ENCODE data around the gene HABP2. TPM values are rescaled to one million over a fixed set of nuclear protein-coding genes. Genes with fewer than 3 reads are reported as not detected.

Gene HABP2
- polyA plus RNA-seq, 1 of the 3 experiments (the other 2 are of a cell fraction), result not detected

- WGBS (ENCODE audit: low lambda C conversion rate), result 74% methylated on average over 9 of the region's 9 CpGs
- DNase-seq, result no peak
- H3K9me2 ChIP-seq, result no peaks in the 10 kb centered on the region
- ChIA-PET CTCF (interaction anchor here (1.1 kb wide), 1 partner anchor 10 kb away, joined by 4 read pairs; no protein-coding TSS in a partner anchor), POLR2A (no interaction called here)
- no peaks in the 10 kb centered on the region for H3F3A ChIP-seq (replicated peaks; ENCODE audit: insufficient read depth)
- no peak overlapping the region for H3K4me3 ChIP-seq (ENCODE audit: low read depth in 2 of 2, low read length in 1 of 2)
- no peak overlapping the region for H3K27ac ChIP-seq (ENCODE audit: low read depth in 2 of 2, low read length in 1 of 2)
- no peaks in the 10 kb centered on the region for H3K79me2 ChIP-seq (ENCODE audit: insufficient read depth)
- no peaks in the 10 kb centered on the region for H3K9me3 ChIP-seq
- TF ChIP-seq SMC3 (IDR thresholded peaks at IDR 0.05; ENCODE audit: low read depth, low read length), result no peak
- no peak for TF ChIP-seq MAX (IDR thresholded peaks at IDR 0.05; ENCODE audit: low read depth)
- TF ChIP-seq MEF2A (IDR thresholded peaks at IDR 0.05; ENCODE audit: borderline replicate concordance, low read depth), result no peak
- no peak for TF ChIP-seq CHD2 (IDR thresholded peaks at IDR 0.05; ENCODE audit: low read length, partially characterized antibody)
- no peak for TF ChIP-seq FOXM1 (IDR thresholded peaks at IDR 0.05; ENCODE audit: low read depth)
- TF ChIP-seq USF1 (IDR thresholded peaks at IDR 0.05; ENCODE audit: borderline replicate concordance, low read depth), result no peak
- TF ChIP-seq PBX3 (IDR thresholded peaks at IDR 0.05), result no peak
- no peak for TF ChIP-seq SIN3A (IDR thresholded peaks at IDR 0.05; ENCODE audit: borderline replicate concordance, low read depth, low read length)
- H3K27me3 ChIP-seq (ENCODE audit: insufficient read depth), result no peaks in the 10 kb centered on the region; the same call in 1 of the 2 replicates
- no peaks in the 10 kb centered on the region for H3K36me3 ChIP-seq (replicated peaks in 1 of 2; ENCODE audit: control insufficient read depth in 1 of 2, insufficient read depth in 2 of 2, low read length in 1 of 2)
- no peak overlapping the region for H3K9ac ChIP-seq
- H2AFZ ChIP-seq (ENCODE audit: low read depth), result no peak overlapping the region
- H4K20me1 ChIP-seq (ENCODE audit: insufficient read depth), result no peaks in the 10 kb centered on the region
- no peak overlapping the region for H3K4me2 ChIP-seq
- no peaks in the 10 kb centered on the region; a peak in 1 of 4 replicates for H3K4me1 ChIP-seq (ENCODE audit: control insufficient read depth in 1 of 2, insufficient read depth in 2 of 2, low read depth in 1 of 2, low read length in 1 of 2)
Observed at GRCh38 chr10:113620936-113621335, 68.1 kb downstream of the HABP2 start.

GRCh38 chr10:113621799-113622198 is 68.9 kb downstream of the HABP2 start:
- no peaks in the 10 kb centered on the region for H3K79me2 ChIP-seq (ENCODE audit: insufficient read depth)
- H3K27me3 ChIP-seq (ENCODE audit: insufficient read depth), result no peaks in the 10 kb centered on the region; the same call in 1 of the 2 replicates
- CTCF ChIA-PET, result interaction anchor here (1.1 kb wide), 1 partner anchor 9 kb away, joined by 4 read pairs; no protein-coding TSS in a partner anchor
- no peaks in the 10 kb centered on the region for H3F3A ChIP-seq (replicated peaks; ENCODE audit: insufficient read depth)
- H2AFZ ChIP-seq (ENCODE audit: low read depth), result no peak overlapping the region
- H3K27ac ChIP-seq (ENCODE audit: low read depth in 2 of 2, low read length in 1 of 2), result no peak overlapping the region
- no peak overlapping the region for H3K4me2 ChIP-seq
- no peaks in the 10 kb centered on the region for H3K9me3 ChIP-seq
- H3K36me3 ChIP-seq (replicated peaks in 1 of 2; ENCODE audit: control insufficient read depth in 1 of 2, insufficient read depth in 2 of 2, low read length in 1 of 2), result no peaks in the 10 kb centered on the region
- no peaks in the 10 kb centered on the region; a peak in 1 of 4 replicates for H3K4me1 ChIP-seq (ENCODE audit: control insufficient read depth in 1 of 2, insufficient read depth in 2 of 2, low read depth in 1 of 2, low read length in 1 of 2)
- H3K9ac ChIP-seq, result no peak overlapping the region
- WGBS (ENCODE audit: low lambda C conversion rate), result 56% methylated on average over 7 of the region's 8 CpGs
- no peaks in the 10 kb centered on the region for H4K20me1 ChIP-seq (ENCODE audit: insufficient read depth)
- POLR2A ChIA-PET, result no interaction called here
- no peak overlapping the region for H3K4me3 ChIP-seq (ENCODE audit: low read depth in 2 of 2, low read length in 1 of 2)
- H3K9me2 ChIP-seq, result no peaks in the 10 kb centered on the region
- no peak for DNase-seq
- TF ChIP-seq IRF3 (IDR thresholded peaks at IDR 0.05; ENCODE audit: low read depth, low read length) (no peak), TCF12 (IDR thresholded peaks at IDR 0.05) (no peak), EP300 (IDR thresholded peaks at IDR 0.05; ENCODE audit: borderline replicate concordance in 1 of 2, low read depth in 1 of 2, low read length in 1 of 2) (no peak), REST (IDR thresholded peaks at IDR 0.05; ENCODE audit: low read depth, low read length) (no peak), JUND (IDR thresholded peaks at IDR 0.05) (no peak), TAF1 (IDR thresholded peaks at IDR 0.05; ENCODE audit: borderline replicate concordance, low read depth, low read length) (no peak), FOXM1 (IDR thresholded peaks at IDR 0.05; ENCODE audit: low read depth) (no peak), CHD2 (IDR thresholded peaks at IDR 0.05; ENCODE audit: low read length, partially characterized antibody) (no peak), USF1 (IDR thresholded peaks at IDR 0.05; ENCODE audit: borderline replicate concordance, low read depth) (no peak), MXI1 (IDR thresholded peaks at IDR 0.05; ENCODE audit: low read depth, low read length) (no peak), RXRA (IDR thresholded peaks at IDR 0.05; ENCODE audit: borderline replicate concordance, low read depth) (no peak), FOSL2 (IDR thresholded peaks at IDR 0.05; ENCODE audit: borderline replicate concordance, low read depth) (no peak), RCOR1 (IDR thresholded peaks at IDR 0.05; ENCODE audit: low read length) (no peak), USF2 (IDR thresholded peaks at IDR 0.05; ENCODE audit: borderline replicate concordance, low read depth, low read length) (no peak)

All from SK-N-SH (cell line).